GM19099 (cell line): ENCODE results near the gene ADGRB3.

Experiments used
- POLR2A ChIP-seq: IDR thresholded peaks from 3 replicates; pipeline ENCODE4 v1.6.1; 2011; ENCODE audit warnings: low read depth; ENCODE audit not compliant: insufficient read length; ENCODE audit errors: extremely low read depth

The ADGRB3 gene

GRCh38 chr6:69349771-69350170, 714.7 kb downstream of the ADGRB3 start:
- TF ChIP-seq POLR2A, result no peak

GRCh38 chr6:69362209-69362608, 727.1 kb downstream of the ADGRB3 start:
- no peak for TF ChIP-seq POLR2A

DNA sequence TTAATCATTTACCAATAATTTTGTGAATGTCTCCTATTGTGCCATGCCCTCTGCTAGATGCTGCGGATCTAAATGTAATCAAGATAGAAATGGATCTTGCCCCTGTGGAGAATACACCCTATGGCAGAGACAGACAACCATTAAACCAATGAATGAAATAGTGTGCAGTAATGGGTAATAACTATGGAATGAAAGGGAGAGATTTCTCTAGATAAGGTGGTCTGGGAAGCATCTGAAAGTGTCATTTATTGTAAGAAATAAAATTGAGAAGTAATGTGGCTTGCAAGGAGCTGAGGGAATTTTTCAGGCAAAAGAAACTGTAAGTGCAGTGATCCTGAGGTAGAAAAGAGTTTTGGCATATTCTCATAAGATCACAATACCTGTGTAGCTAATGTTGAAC, 731.7 kb downstream of the ADGRB3 start:
- TF ChIP-seq POLR2A, result no peak

GRCh38 chr6:69368613-69369012, 733.5 kb downstream of the ADGRB3 start:
- no peak for TF ChIP-seq POLR2A

DNA sequence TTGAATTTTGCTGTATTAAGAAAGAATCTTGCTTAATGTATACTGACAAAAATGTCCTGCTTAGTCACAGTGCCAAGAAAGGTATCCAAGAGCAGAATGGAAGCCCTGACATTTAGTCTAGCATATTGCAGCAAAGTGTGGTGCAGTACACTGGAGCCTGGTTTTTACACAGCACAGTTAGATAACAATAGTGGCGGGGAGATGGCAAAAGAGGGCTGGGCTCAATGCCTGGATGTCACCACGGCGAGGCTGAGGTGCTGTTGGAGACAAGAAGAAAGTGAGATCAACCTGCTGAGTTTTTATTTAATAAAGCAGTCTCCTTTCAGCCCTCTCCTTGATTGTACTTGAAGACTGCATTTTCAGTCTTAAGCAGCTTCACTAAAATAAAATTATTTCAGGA, 735.7 kb downstream of the ADGRB3 start:
- TF ChIP-seq POLR2A, result no peak

GRCh38 chr6:69378326-69378725, 743.2 kb downstream of the ADGRB3 start:
- TF ChIP-seq POLR2A, result no peak

- TF ChIP-seq POLR2A, result no peak
These were observed 744.4 kb downstream of the ADGRB3 start for GRCh38 chr6:69379518-69379917.

DNA sequence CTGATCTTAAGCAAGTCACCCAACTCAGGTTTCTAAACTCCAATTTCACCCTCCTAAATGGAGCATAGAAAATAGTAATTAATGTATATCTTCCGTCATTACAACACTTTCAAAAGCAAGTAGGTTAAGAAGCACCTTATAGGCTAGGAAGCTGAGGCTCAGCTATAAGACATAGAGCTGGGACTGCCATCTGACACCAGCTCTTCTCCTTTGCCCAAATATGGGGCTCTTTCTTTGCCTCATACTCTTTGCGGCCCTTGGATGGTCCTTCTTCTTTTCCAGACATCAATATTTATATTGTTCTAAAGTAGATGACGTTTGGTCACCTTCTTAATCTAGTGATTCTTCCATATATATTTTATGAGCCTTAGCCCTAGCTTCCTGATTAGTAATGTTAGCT, 748.5 kb downstream of the ADGRB3 start:
- no peak for TF ChIP-seq POLR2A

GRCh38 chr6:69386426-69386825, 751.3 kb downstream of the ADGRB3 start:
- TF ChIP-seq POLR2A, result no peak

DNA sequence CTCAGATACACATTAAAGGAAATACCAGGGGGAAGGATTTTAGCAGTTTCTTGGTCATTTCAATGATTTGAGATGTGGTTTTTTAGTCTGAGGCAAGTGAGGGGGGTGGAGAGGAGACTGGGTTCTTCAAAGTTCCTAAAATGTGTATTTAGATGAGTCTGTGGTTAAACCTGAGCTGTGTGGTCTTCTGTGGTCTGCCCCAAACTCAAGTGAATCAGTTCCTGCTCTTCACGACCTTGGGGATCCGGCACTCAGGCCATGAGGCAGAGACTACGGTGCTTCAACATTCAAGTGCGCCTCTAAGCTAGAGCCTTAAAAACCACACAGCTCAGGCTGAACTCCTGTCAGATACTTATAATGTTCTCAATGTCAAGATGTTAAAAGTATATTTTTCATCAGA, 755.0 kb downstream of the ADGRB3 start:
- TF ChIP-seq POLR2A, result no peak

- TF ChIP-seq POLR2A, result no peak
These were observed 756.0 kb downstream of the ADGRB3 start for GRCh38 chr6:69391106-69391505.

GRCh38 chr6:69392745-69393144, 757.7 kb downstream of the ADGRB3 start:
- no peak for TF ChIP-seq POLR2A

GRCh38 chr6:69398311-69398710, 763.2 kb downstream of the ADGRB3 start:
- no peak for TF ChIP-seq POLR2A

DNA sequence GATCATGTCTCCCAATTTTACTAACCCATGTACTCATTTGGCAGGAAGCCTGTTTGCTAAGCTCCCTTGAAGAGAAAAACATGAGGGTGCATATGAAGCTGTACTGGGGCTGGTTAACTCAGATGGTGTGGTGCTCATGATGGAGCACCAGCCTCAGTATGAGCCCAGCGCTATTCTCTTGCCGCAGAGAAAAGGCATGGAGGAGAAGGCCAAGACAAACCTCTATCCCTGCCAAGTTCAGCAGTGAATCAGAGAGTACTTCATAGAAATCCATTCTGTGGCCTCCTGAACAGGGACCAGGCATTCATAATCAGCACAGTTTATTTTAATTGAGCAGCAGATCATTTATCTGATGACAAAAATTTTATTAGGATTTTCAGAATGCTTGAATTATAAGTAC, 763.6 kb downstream of the ADGRB3 start:
- no peak for TF ChIP-seq POLR2A

DNA sequence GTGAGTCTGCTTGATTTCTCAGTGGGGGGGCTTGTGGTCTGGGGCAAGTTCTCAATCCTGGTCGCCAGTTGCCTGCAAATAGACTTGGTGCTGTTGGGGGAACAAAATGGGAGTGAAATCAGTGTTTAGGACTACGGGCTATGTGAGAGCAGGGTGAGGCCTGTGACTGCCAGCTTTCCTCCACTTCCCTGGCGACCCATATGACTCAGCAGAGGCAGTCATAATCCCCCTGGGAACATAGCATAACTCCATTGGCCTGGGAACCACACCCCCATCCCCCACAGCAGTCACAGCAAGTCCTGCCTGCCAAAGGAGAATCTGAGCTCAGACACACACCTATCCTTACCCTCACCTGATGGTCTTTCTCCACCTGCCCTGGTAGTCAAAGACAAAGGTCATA, 773.8 kb downstream of the ADGRB3 start:
- no peak for TF ChIP-seq POLR2A

DNA sequence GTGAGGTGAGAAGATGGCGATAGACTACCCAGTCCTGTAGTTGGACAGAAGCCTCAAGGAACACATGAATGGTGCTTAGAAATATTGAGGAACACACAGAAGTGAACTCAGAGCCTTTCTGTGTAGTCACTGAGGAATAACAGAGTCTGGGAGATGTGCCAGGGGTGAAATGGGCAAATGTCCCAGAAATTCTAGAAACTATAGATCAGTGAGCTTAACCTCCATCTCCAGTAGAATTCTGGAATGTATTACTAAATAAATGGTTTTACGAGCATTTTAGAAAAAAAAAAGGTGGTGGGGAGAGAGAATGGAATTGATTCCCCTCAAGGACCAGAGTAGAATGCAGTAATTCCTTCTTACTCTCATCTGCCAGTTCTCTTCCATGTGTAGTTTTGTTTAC, 781.7 kb downstream of the ADGRB3 start:
- no peak for TF ChIP-seq POLR2A

DNA sequence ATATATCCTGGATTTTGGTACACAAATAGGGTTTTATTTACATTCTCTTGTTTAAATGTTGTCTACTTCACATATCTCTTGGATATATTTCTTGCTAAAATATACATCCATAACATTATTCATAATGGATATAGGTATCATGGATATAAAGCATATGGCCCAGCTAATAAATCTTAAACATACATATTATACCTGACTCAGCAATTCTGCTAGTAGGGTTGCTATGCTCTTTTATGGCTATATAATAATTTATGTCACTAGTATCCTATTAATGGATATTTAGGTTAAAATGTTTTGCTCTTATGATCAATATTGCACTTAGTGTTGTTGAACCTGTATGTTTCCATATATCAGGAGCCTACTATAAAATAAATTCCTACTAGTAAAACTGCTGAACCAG, 786.2 kb downstream of the ADGRB3 start:
- no peak for TF ChIP-seq POLR2A

DNA sequence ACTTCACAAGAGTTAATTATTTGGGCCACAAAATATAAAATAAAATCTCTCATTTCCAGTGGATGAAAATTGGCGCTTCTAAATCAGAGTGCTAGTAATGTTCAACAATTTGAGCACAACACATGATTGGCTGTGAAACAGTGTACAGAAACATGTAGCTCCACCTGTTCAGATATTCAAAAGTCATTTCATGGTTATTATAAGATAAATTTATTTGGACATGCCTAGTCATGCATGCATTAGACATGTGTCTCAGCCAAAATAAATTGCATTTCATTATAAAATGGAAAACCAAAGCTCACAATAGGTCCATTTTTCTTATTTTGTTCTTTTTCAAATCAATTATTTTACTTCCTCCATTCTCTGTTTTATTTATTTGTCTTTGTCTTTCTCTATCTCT, 786.9 kb downstream of the ADGRB3 start:
- TF ChIP-seq POLR2A, result no peak
